Mucosa of descending colon (tissue), 3 donors: ENCODE data around the gene OLFM1. TPM values are rescaled to one million over a fixed set of nuclear protein-coding genes. Genes with fewer than 3 reads are reported as not detected.

Experiments used
- ATAC-seq: fragments of 200-7000 bp; cut with Tn5 transposase; one replicate; pipeline ENCODE4 v1.9.1; 2020; ENCODE audit warnings: mild to moderate bottlenecking, moderate library complexity
- DNase-seq, 3 donors: peaks; one replicate each; pipeline ENCODE4 v3.0.0-alpha.2; 2020
- H3K36me3 ChIP-seq: fragments of 200-600 bp; one replicate; pipeline ENCODE4 v1.8.0; 2021; ENCODE audit warnings: low read depth, mild to moderate bottlenecking
- H3K4me1 ChIP-seq: fragments of 200-600 bp; one replicate; pipeline ENCODE4 v1.8.0; 2021; ENCODE audit warnings: low read depth, mild to moderate bottlenecking
- H3K4me3 ChIP-seq: fragments of 200-600 bp; one replicate; pipeline ENCODE4 v1.8.0; 2021; ENCODE audit warnings: mild to moderate bottlenecking
- H3K9me3 ChIP-seq: fragments of 200-600 bp; one replicate; pipeline ENCODE4 v1.8.0; 2021; ENCODE audit warnings: mild to moderate bottlenecking
- intact Hi-C, 2 donors: fragments of 100-400 bp; cut with DNase I in 1 of 2; cut with micrococcal nuclease in 1 of 2; formaldehyde crosslinking; loops; one replicate each; pipeline versions ENCODE4 v1.11.0 to v1.11.1; 2022; cut with DNase I, micrococcal nuclease
- total RNA-seq, 3 donors: library from RNA; stranded (reverse); fragmentation: NEBNext Ultra II Directional in 2 of 3; extraction: Animal tissue kit (Norgen Biotek cat#: 25700) in 2 of 3; gene quantifications; one replicate each; pipeline versions ENCODE4 v1.2.1 to v1.2.4, GENCODE V29; 2021 to 2023
- TF ChIP-seq, protein P1 (sequence below): fragments of 200-600 bp; IDR thresholded peaks from one replicate; pipeline ENCODE4 v1.8.0; 2022; ENCODE audit warnings: antibody characterized with exemption, mild to moderate bottlenecking
- donor health status: DM: no; HTN: no; CAD: no; lungs with moderate emphysema.
- donor health status: DM: no; HTN: no; CAD: no.
- donor health status: DM: no; HTN: yes; CAD: no.

OLFM1 gene
- total RNA-seq, 3 donors from 2014 or later: 4.6 to 17.7 (median 13.9) TPM

DNA sequence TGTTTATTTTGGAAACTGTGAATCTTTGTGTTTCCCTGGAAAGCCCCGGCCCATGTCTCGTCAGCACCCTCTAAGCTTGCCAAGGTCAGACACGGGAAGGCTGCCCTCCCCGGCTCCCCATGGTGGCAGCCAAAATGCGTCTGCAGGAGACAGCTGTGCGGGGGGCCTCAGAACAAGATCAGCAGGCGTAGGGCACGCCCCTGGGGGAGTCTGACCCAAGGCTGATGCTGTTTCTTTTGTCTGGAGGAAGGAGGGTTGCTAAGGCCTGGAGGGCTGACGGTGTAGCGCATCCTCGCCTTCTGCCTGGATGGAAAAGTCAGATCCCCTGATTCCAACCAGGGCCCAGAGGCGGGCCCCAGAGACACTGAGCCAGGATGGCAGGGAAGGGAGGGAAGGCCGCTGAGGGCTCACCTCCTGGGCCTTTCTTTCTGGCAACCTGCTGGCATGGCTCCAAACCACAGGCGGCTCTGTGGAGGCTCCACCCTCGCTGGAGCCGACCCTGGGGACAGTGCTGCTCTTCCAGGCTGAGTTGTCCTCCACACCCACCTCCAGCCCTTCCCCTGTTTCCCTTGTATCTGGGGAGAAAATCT lies 57.2 kb downstream of the OLFM1 start:
- no peak for DNase-seq
- TF ChIP-seq, protein P1, sequence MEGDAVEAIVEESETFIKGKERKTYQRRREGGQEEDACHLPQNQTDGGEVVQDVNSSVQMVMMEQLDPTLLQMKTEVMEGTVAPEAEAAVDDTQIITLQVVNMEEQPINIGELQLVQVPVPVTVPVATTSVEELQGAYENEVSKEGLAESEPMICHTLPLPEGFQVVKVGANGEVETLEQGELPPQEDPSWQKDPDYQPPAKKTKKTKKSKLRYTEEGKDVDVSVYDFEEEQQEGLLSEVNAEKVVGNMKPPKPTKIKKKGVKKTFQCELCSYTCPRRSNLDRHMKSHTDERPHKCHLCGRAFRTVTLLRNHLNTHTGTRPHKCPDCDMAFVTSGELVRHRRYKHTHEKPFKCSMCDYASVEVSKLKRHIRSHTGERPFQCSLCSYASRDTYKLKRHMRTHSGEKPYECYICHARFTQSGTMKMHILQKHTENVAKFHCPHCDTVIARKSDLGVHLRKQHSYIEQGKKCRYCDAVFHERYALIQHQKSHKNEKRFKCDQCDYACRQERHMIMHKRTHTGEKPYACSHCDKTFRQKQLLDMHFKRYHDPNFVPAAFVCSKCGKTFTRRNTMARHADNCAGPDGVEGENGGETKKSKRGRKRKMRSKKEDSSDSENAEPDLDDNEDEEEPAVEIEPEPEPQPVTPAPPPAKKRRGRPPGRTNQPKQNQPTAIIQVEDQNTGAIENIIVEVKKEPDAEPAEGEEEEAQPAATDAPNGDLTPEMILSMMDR: no peak
- no peak for ATAC-seq

DNA sequence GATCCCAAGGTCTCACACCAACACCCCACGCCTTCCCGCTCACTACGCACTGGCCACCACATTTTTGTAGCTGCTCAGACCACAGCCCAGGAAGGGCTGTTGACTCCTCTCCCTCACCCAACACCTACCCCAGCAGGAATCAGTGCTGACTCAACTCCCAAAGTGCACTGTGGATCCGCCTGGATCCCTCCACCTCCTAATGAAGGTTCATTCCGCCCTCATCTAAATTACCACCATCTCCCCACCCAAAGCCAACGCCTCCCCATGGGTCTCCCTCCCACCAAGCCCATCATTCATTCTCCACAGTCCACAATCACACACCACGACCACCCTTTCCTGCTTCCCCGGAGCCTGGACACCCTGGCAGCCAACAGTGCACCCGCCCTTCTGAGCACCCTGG lies 57.8 kb downstream of the OLFM1 start:
- H3K36me3 ChIP-seq: no peaks in the 10 kb centered on the region
- intact Hi-C loops: no loop called here
- ATAC-seq (no peak), DNase-seq (no peak)
- H3K4me1 ChIP-seq: no peaks in the 10 kb centered on the region
- no peaks in the 10 kb centered on the region for H3K9me3 ChIP-seq
- H3K4me3 ChIP-seq: no peak overlapping the region
- TF ChIP-seq, protein P1: no peak

More for the DNA sequence above, 57.2 kb downstream of the OLFM1 start:
- no peaks in the 10 kb centered on the region for H3K36me3 ChIP-seq
- no peaks in the 10 kb centered on the region for H3K9me3 ChIP-seq
- intact Hi-C loops: no loop called here
- H3K4me3 ChIP-seq: no peak overlapping the region
- no peaks in the 10 kb centered on the region for H3K4me1 ChIP-seq

DNA sequence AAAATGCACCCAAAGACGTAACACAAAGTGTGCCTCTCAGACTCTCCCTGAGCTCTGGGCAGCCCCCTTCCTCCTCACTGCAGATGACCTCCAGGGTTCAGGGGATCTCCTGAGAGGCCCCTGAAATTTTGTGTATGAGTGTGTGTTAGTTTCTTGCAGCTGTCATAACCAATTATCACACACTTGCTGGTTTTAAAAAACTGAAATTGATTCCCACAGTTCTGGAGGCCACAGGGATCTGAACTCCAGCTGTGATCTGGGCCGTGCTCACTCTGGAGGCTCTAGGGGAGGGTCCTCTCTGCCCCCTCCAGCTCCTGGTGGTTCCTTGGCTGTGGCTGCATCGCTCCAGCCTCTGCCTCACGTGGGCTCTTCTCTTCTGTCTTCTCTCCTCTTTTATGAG lies 58.8 kb downstream of the OLFM1 start:
- DNase-seq (no peak), ATAC-seq (no peak)
- TF ChIP-seq, protein P1: no peak
- Histone ChIP-seq H3K36me3 (no peaks in the 10 kb centered on the region), H3K9me3 (no peaks in the 10 kb centered on the region), H3K4me3 (no peak overlapping the region), H3K4me1 (no peaks in the 10 kb centered on the region)
- intact Hi-C loops: no loop called here

DNA sequence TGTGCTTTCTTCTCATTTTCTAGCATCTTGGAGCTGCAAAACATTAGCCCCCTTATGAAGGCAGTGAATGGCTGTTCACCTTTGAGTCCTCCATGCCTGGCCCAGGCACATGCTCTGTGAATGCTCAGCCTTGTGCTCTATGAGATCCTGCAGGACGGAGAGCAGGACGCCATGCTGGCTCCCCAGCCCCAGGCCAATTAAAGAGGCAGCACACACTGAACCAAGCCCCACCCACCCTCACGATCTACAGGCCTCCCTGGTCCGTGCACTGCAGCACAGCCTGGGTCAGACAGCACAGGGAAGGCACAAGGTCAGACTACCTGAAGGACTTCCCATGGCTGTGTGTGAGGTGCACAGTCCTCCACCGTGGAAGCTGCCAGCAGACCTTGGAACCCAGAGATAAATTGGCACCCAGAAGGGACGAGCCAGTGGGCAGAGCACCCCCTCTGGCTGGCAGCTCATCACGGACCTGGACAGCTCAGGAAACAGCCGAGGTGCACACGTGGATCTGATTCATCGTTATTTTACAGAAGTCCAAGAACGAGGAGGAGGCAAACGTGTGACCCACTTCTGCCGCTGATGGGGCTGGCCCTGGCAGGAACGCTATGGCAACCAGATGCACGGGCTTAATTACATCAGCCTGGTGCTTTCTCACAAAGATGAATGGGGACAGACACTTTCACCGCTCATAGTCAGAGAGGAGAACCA lies 59.5 kb downstream of the OLFM1 start:
- H3K36me3 ChIP-seq: no peaks in the 10 kb centered on the region
- no peak overlapping the region for H3K4me3 ChIP-seq
- ATAC-seq: no peak
- TF ChIP-seq, protein P1: no peak
- no peaks in the 10 kb centered on the region for H3K9me3 ChIP-seq
- no peak for DNase-seq
- no peaks in the 10 kb centered on the region for H3K4me1 ChIP-seq
- intact Hi-C loops: no loop called here

DNA sequence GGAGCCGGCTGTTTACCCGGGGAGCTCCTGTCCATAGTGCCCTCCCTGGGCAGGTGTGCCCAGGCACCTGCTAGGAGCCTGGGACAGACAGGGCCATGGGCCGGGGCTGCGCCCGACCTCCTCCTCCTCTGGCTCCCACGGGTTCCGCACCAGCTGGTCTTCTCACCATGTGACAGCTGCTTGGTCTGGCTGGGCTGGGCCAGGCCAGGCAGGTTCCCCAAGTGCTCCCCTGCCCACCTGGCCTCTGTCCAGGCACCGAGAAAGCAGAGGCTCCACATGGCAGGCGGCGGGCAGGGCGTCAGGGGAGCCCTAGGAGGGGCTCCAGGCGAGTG lies 60.0 kb downstream of the OLFM1 start:
- TF ChIP-seq, protein P1: no peak
- H3K4me3 ChIP-seq: no peak overlapping the region
- H3K9me3 ChIP-seq: no peaks in the 10 kb centered on the region
- DNase-seq (no peak), ATAC-seq (no peak)
- no peaks in the 10 kb centered on the region for H3K4me1 ChIP-seq
- intact Hi-C loops: no loop called here
- no peaks in the 10 kb centered on the region for H3K36me3 ChIP-seq
